GM23338 (cell line): ENCODE data around the gene TGFBR1. TPM values are rescaled to one million over a fixed set of nuclear protein-coding genes. Genes with fewer than 3 reads are reported as not detected.

Experiments used
- ATAC-seq: fragments of 200-7000 bp; cut with Tn5 transposase; 3 replicates; pipeline ENCODE4 v1.9.1; 2020
- DNase-seq: peaks from one replicate; pipeline ENCODE4 v3.0.0-alpha.2; 2015; ENCODE audit warnings: low spot score
- H2AFZ ChIP-seq: fragments of 200-600 bp; sonication (generic); 2 replicates; pipeline ENCODE4 v1.8.0; 2016; ENCODE audit warnings: antibody characterized with exemption, mild to moderate bottlenecking, moderate library complexity
- H3F3A ChIP-seq: fragments of 200-600 bp; sonication (generic); replicated peaks from 2 replicates; pipeline ENCODE4 v1.8.0; 2017; ENCODE audit warnings: antibody characterized with exemption, mixed run types, low read depth
- H3K27ac ChIP-seq: fragments of 200-600 bp; sonication (generic); 2 replicates; pipeline ENCODE4 v1.6.1; 2016; ENCODE audit warnings: low read depth
- H3K27me3 ChIP-seq: fragments of 200-600 bp; sonication (generic); 2 replicates; pipeline ENCODE4 v1.8.0; 2016; ENCODE audit warnings: mild to moderate bottlenecking, mixed run types, moderate library complexity; ENCODE audit not compliant: insufficient read depth
- H3K36me3 ChIP-seq: fragments of 200-600 bp; sonication (generic); 2 replicates; pipeline ENCODE4 v1.8.0; 2016; ENCODE audit warnings: mild to moderate bottlenecking; ENCODE audit not compliant: insufficient read depth
- H3K4me1 ChIP-seq: fragments of 200-600 bp; sonication (generic); 2 replicates; pipeline ENCODE4 v1.8.0; 2016; ENCODE audit warnings: mild to moderate bottlenecking, moderate library complexity; ENCODE audit not compliant: insufficient read depth
- H3K4me2 ChIP-seq: fragments of 200-600 bp; sonication (generic); 2 replicates; pipeline ENCODE4 v1.7.1; 2017; ENCODE audit warnings: mixed run types
- H3K4me3 ChIP-seq: fragments of 200-600 bp; sonication (generic); 2 replicates; pipeline ENCODE4 v1.6.1; 2016; ENCODE audit warnings: mixed run types
- H3K79me2 ChIP-seq: fragments of 200-600 bp; sonication (generic); replicated peaks from 2 replicates; pipeline ENCODE4 v1.8.0; 2017; ENCODE audit warnings: mild to moderate bottlenecking; ENCODE audit not compliant: insufficient read depth
- H3K9me2 ChIP-seq: fragments of 200-600 bp; sonication (generic); 2 replicates; pipeline ENCODE4 v1.8.0; 2017; ENCODE audit not compliant: insufficient read depth
- H4K20me1 ChIP-seq: fragments of 200-600 bp; sonication (generic); replicated peaks from 2 replicates; pipeline ENCODE4 v1.8.0; 2017; ENCODE audit warnings: mild to moderate bottlenecking; ENCODE audit not compliant: insufficient read depth
- H3K27ac Mint-ChIP-seq: 2 replicates; pipeline ENCODE4 v1.8.0; 2020; ENCODE audit warnings: inconsistent platforms, mild to moderate bottlenecking, moderate library complexity, mixed read lengths
- H3K27me3 Mint-ChIP-seq: 3 replicates; pipeline ENCODE4 v1.8.0; 2022; ENCODE audit warnings: low read depth, mild to moderate bottlenecking, moderate library complexity, mixed read lengths, inconsistent platforms; ENCODE audit not compliant: insufficient read depth, poor library complexity
- H3K36me3 Mint-ChIP-seq: 3 replicates; pipeline ENCODE4 v1.8.0; 2021; ENCODE audit warnings: low read depth, mild to moderate bottlenecking, inconsistent platforms, moderate library complexity, mixed read lengths
- H3K4me1 Mint-ChIP-seq: 3 replicates; pipeline ENCODE4 v1.8.0; 2020; ENCODE audit warnings: mild to moderate bottlenecking, inconsistent platforms, mixed read lengths
- H3K4me3 Mint-ChIP-seq: 3 replicates; pipeline ENCODE4 v1.8.0; 2021; ENCODE audit warnings: moderate library complexity, mild to moderate bottlenecking, inconsistent platforms, mixed read lengths
- H3K9me3 Mint-ChIP-seq: 3 replicates; pipeline ENCODE4 v1.8.0; 2020; ENCODE audit warnings: moderate library complexity, mild to moderate bottlenecking, inconsistent platforms, mixed read lengths
- CREB1 ChIP-seq: fragments of 250-450 bp; sonication (Bioruptor Pico); IDR thresholded peaks from 2 replicates; pipeline ENCODE4 v1.5.0; 2020; ENCODE audit warnings: low read depth, mild to moderate bottlenecking, moderate library complexity
- CTCF ChIP-seq, 2 experiments: fragments of 200-600 bp in 1 of 2; sonication (generic) in 1 of 2; conservative IDR thresholded peaks; 2 replicates each; pipeline versions ENCODE4 v1.5.1 to v1.6.1; 2016 to 2017; ENCODE audit warnings: antibody characterized with exemption in 2 of 2, low read depth in 2 of 2, mild to moderate bottlenecking in 2 of 2, moderate library complexity in 1 of 2
- ETS1 ChIP-seq: IDR thresholded peaks from 2 replicates; pipeline ENCODE4 v1.6.1; 2016; ENCODE audit warnings: antibody characterized with exemption
- EZH2 ChIP-seq: fragments of 200-600 bp; sonication (generic); IDR thresholded peaks from one replicate; pipeline ENCODE4 v1.8.0; 2017; ENCODE audit warnings: antibody characterized with exemption, mild to moderate bottlenecking, low read depth; ENCODE audit not compliant: unreplicated experiment
- EZH2phosphoT487 ChIP-seq: fragments of 200-600 bp; sonication (generic); IDR thresholded peaks from one replicate; pipeline ENCODE4 v1.8.1; 2018; ENCODE audit warnings: antibody characterized with exemption; ENCODE audit not compliant: unreplicated experiment
- NANOG ChIP-seq: IDR thresholded peaks from 2 replicates; pipeline ENCODE4 v1.6.1; 2016; ENCODE audit warnings: antibody characterized with exemption, borderline replicate concordance
- POLR2AphosphoS5 ChIP-seq: IDR thresholded peaks from 2 replicates; pipeline ENCODE4 v1.6.1; 2016; ENCODE audit warnings: antibody characterized with exemption, low read depth
- STAT1 ChIP-seq: IDR thresholded peaks from one replicate; pipeline ENCODE4 v1.6.1; 2016; ENCODE audit warnings: antibody characterized with exemption; ENCODE audit not compliant: unreplicated experiment
- ZNF114 ChIP-seq: fragments of 250-450 bp; sonication (Bioruptor Pico); IDR thresholded peaks from 2 replicates; pipeline ENCODE4 v1.5.0; 2020; ENCODE audit warnings: mild to moderate bottlenecking, moderate library complexity
- polyA plus RNA-seq: library from polyadenylated mRNA; unstranded; fragments of >200 nt; fragmentation: Nextera tagmentation; extraction: Ambion mirVana; gene quantifications from 2 replicates; pipeline ENCODE4 v1.2.1, GENCODE V29; 2016
- total RNA-seq: library from RNA; depleted of rRNA; stranded (reverse); fragments of >200 nt; shearing (Covaris generic); gene quantifications from 2 replicates; pipeline ENCODE4 v1.2.3, GENCODE V29; 2014
- TF ChIP-seq, protein P1 (sequence below): fragments of 250-450 bp; sonication (Bioruptor Pico); IDR thresholded peaks from 2 replicates; pipeline ENCODE4 v1.5.0; 2020; ENCODE audit warnings: mild to moderate bottlenecking, moderate library complexity

TGFBR1 gene
- total and polyA plus RNA-seq, 2 experiments from 2014 or later, result 9.3 to 40.2 TPM

- H3K4me3 ChIP-seq, result no peak overlapping the region
- Mint-ChIP-seq H3K4me3 (no peak overlapping the region), H3K27me3 (no peaks in the 10 kb centered on the region), H3K9me3 (no peaks in the 10 kb centered on the region), H3K36me3 (no peaks in the 10 kb centered on the region; the same call in 2 of the 3 replicates), H3K27ac (no peak overlapping the region), H3K4me1 (peaks cover 41% of the 10 kb centered on the region)
- peaks cover 98% of the 10 kb centered on the region for H3K79me2 ChIP-seq
- H3K9me2 ChIP-seq, result no peaks in the 10 kb centered on the region
- no peak for TF ChIP-seq POLR2AphosphoS5
- H3K4me2 ChIP-seq, result no peak overlapping the region
- no peak overlapping the region for H2AFZ ChIP-seq
- H3K4me1 ChIP-seq, result peaks cover 22% of the 10 kb centered on the region
- no peaks in the 10 kb centered on the region for H3F3A ChIP-seq
- no peaks in the 10 kb centered on the region for H3K27me3 ChIP-seq
- H3K27ac ChIP-seq, result no peak overlapping the region
- DNase-seq (no peak), ATAC-seq (no peak)
- peaks cover 30% of the 10 kb centered on the region for H4K20me1 ChIP-seq
- no peaks in the 10 kb centered on the region for H3K36me3 ChIP-seq
Observed at GRCh38 chr9:99119976-99120655, 15.2 kb downstream of the TGFBR1 start.

DNA sequence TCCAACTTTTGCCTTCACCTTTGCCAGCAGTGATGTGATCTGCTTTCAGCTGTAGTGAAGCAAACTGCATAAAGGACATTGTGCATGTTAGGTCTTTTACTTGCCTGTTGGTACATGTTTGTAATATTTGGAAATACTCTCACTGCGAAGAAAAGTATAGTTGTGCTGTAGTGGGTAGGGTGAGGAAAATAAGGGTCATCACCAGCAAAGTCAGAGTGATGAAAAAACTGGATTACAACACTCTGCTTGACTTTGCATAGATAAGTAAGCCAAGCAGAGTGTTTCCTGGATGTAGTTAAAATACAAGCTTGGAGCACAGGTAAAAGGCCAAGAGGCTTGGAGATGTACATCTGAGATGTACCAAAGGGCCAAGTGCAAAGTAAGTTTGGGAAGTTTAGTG, 16.7 kb downstream of the TGFBR1 start:
- Histone ChIP-seq H2AFZ (no peak overlapping the region), H3K4me1 (peaks cover 10% of the 10 kb centered on the region), H3K9me2 (no peaks in the 10 kb centered on the region), H3K27ac (no peak overlapping the region), H3K4me3 (no peak overlapping the region), H3K79me2 (peaks cover 98% of the 10 kb centered on the region), H4K20me1 (peaks cover 25% of the 10 kb centered on the region), H3K27me3 (no peaks in the 10 kb centered on the region), H3K4me2 (no peak overlapping the region), H3F3A (no peaks in the 10 kb centered on the region), H3K36me3 (no peaks in the 10 kb centered on the region)
- no peak for DNase-seq
- Mint-ChIP-seq H3K36me3 (peaks cover 10% of the 10 kb centered on the region), H3K27me3 (no peaks in the 10 kb centered on the region), H3K4me3 (no peak overlapping the region), H3K4me1 (peaks cover 27% of the 10 kb centered on the region), H3K27ac (no peak overlapping the region), H3K9me3 (no peaks in the 10 kb centered on the region)
- ATAC-seq, result no peak
- TF ChIP-seq POLR2AphosphoS5 (no peak), ETS1 (no peak), EZH2 (no peak), STAT1 (no peak), CREB1 (CRISPR knock-in tag) (no peak), NANOG (no peak), EZH2phosphoT487 (no peak), ZNF114 (CRISPR knock-in tag) (no peak), CTCF (conservative IDR thresholded peaks at IDR 0.05; ENCODE audit: low read depth in 2 of 2) (no peak)
- TF ChIP-seq, protein P1, sequence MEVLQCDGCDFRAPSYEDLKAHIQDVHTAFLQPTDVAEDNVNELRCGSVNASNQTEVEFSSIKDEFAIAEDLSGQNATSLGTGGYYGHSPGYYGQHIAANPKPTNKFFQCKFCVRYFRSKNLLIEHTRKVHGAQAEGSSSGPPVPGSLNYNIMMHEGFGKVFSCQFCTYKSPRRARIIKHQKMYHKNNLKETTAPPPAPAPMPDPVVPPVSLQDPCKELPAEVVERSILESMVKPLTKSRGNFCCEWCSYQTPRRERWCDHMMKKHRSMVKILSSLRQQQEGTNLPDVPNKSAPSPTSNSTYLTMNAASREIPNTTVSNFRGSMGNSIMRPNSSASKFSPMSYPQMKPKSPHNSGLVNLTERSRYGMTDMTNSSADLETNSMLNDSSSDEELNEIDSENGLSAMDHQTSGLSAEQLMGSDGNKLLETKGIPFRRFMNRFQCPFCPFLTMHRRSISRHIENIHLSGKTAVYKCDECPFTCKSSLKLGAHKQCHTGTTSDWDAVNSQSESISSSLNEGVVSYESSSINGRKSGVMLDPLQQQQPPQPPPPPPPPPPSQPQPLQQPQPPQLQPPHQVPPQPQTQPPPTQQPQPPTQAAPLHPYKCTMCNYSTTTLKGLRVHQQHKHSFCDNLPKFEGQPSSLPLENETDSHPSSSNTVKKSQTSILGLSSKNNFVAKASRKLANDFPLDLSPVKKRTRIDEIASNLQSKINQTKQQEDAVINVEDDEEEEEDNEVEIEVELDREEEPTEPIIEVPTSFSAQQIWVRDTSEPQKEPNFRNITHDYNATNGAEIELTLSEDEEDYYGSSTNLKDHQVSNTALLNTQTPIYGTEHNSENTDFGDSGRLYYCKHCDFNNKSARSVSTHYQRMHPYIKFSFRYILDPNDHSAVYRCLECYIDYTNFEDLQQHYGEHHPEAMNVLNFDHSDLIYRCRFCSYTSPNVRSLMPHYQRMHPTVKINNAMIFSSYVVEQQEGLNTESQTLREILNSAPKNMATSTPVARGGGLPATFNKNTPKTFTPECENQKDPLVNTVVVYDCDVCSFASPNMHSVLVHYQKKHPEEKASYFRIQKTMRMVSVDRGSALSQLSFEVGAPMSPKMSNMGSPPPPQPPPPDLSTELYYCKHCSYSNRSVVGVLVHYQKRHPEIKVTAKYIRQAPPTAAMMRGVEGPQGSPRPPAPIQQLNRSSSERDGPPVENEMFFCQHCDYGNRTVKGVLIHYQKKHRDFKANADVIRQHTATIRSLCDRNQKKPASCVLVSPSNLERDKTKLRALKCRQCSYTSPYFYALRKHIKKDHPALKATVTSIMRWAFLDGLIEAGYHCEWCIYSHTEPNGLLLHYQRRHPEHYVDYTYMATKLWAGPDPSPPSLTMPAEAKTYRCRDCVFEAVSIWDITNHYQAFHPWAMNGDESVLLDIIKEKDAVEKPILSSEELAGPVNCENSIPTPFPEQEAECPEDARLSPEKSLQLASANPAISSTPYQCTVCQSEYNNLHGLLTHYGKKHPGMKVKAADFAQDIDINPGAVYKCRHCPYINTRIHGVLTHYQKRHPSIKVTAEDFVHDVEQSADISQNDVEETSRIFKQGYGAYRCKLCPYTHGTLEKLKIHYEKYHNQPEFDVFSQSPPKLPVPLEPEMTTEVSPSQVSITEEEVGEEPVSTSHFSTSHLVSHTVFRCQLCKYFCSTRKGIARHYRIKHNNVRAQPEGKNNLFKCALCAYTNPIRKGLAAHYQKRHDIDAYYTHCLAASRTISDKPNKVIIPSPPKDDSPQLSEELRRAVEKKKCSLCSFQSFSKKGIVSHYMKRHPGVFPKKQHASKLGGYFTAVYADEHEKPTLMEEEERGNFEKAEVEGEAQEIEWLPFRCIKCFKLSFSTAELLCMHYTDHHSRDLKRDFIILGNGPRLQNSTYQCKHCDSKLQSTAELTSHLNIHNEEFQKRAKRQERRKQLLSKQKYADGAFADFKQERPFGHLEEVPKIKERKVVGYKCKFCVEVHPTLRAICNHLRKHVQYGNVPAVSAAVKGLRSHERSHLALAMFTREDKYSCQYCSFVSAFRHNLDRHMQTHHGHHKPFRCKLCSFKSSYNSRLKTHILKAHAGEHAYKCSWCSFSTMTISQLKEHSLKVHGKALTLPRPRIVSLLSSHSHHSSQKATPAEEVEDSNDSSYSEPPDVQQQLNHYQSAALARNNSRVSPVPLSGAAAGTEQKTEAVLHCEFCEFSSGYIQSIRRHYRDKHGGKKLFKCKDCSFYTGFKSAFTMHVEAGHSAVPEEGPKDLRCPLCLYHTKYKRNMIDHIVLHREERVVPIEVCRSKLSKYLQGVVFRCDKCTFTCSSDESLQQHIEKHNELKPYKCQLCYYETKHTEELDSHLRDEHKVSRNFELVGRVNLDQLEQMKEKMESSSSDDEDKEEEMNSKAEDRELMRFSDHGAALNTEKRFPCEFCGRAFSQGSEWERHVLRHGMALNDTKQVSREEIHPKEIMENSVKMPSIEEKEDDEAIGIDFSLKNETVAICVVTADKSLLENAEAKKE (CRISPR knock-in tag), result no peak
